Esophagus muscularis mucosa (tissue), 4 donors: ENCODE measurements around the gene CISD2.
"Not testable (repeated sequence)": the region's sequence is repeated elsewhere in the genome, so short reads cannot be mapped to it uniquely, and the experiment has no call there.

ENCODE experiments used
- CTCF ChIP-seq, 3 experiments: fragments of 200-600 bp in 2 of 3; fragments of 450-650 bp in 1 of 3; sonication (generic) in 2 of 3; IDR thresholded peaks; one replicate each; pipeline ENCODE4 v1.5.1; 2017 to 2019; ENCODE audit warnings: antibody characterized with exemption in 3 of 3, mild to moderate bottlenecking in 2 of 3, moderate library complexity in 1 of 3
- EP300 ChIP-seq: sonication (generic); formaldehyde crosslinking; IDR thresholded peaks from one replicate; pipeline ENCODE4 v1.6.1; 2017; ENCODE audit warnings: antibody characterized with exemption
- POLR2A ChIP-seq: fragments of 450-650 bp; IDR thresholded peaks from one replicate; pipeline ENCODE4 v1.6.1; 2017; ENCODE audit warnings: antibody characterized with exemption, moderate library complexity, mild to moderate bottlenecking, low read depth
- POLR2AphosphoS5 ChIP-seq, 2 donors: sonication (generic); formaldehyde crosslinking; IDR thresholded peaks; one replicate each; pipeline ENCODE4 v1.6.1; 2017; ENCODE audit warnings: antibody characterized with exemption in 2 of 2

GRCh38 chr4:102919697-102920096 lies 50.9 kb downstream of the CISD2 start:
- not testable (repeated sequence) for TF ChIP-seq POLR2A; CTCF (IDR thresholded peaks at IDR 0.05); EP300; POLR2AphosphoS5 (IDR thresholded peaks at IDR 0.05)
